HCT116 (cell line): Measurements from ENCODE around the gene CFAP61. TPM values are rescaled to one million over a fixed set of nuclear protein-coding genes. Genes with fewer than 3 reads are reported as not detected.

Source experiments
- ATAC-seq: fragments of 200-7000 bp; cut with Tn5 transposase; 2 replicates; pipeline ENCODE4 v1.9.1; 2020; ENCODE audit warnings: mild to moderate bottlenecking, moderate library complexity
- BruUV-seq: library from RNA; stranded (reverse); fragments of 400-500 nt; replicated peaks from 2 replicates; lab custom pipeline; 2021; lab: Mats Ljungman, UMichigan
- CTCF ChIA-PET: fragments of 300-600 bp; sonication (Branson Sonifier 250); formaldehyde crosslinking; loops from one replicate; lab custom pipeline; 2021; ENCODE audit warnings: antibody characterized with exemption; lab: Charles Lee
- POLR2A ChIA-PET: fragments of 300-600, 350-600 bp; sonication (Branson Sonifier 250); formaldehyde crosslinking; loops from one replicate; lab custom pipeline; 2021; ENCODE audit warnings: antibody characterized with exemption; lab: Charles Lee
- RAD21 ChIA-PET, 2 experiments: fragments of 300-600 bp; sonication (Branson Sonifier 250); formaldehyde crosslinking; loops; one replicate each; lab custom pipeline; 2023; ENCODE audit warnings: low total read pairs in 2 of 2; ENCODE audit not compliant: uncharacterized antibody in 2 of 2, unreplicated experiment in 2 of 2, low non-redundant PET in 1 of 2; lab: Charles Lee
- DNase-seq: peaks from one replicate; pipeline ENCODE4 v3.0.0-alpha.2; 2010; ENCODE audit warnings: low read depth, low spot score
- H2AFZ ChIP-seq: fragments of 200-600 bp; shearing (Covaris generic), sonication (generic); 2 replicates; pipeline ENCODE4 v1.6.1; 2017; ENCODE audit warnings: low read depth, mixed run types, mixed read lengths, antibody characterized with exemption, low read length; ENCODE audit not compliant: poor library complexity, severe bottlenecking
- H3K27ac ChIP-seq: 2 replicates; pipeline ENCODE4 v1.5.1; 2012; ENCODE audit warnings: low read depth, low read length
- H3K27me3 ChIP-seq: fragments of 200-600 bp; sonication (generic); 2 replicates; pipeline ENCODE4 v1.6.1; 2016; ENCODE audit warnings: mixed run types, low read length, mixed read lengths; ENCODE audit not compliant: insufficient read depth
- H3K36me3 ChIP-seq, 2 experiments: fragments of 200-500 bp in 1 of 2; fragments of 200-600 bp in 1 of 2; sonication (Bioruptor generic) in 1 of 2; sonication (generic) in 1 of 2; 2 replicates each; pipeline versions ENCODE4 v1.5.1 to v1.6.1; 2014 to 2016; ENCODE audit warnings: low read length in 2 of 2, inconsistent platforms in 1 of 2, mixed read lengths in 1 of 2, mixed run types in 1 of 2; ENCODE audit not compliant: insufficient read depth in 2 of 2, control insufficient read depth in 1 of 2
- H3K4me1 ChIP-seq, 2 experiments: fragments of 200-600 bp in 1 of 2; sonication (generic) in 1 of 2; 2 replicates each; pipeline versions ENCODE4 v1.5.1 to v1.6.1; 2012 to 2017; ENCODE audit warnings: low read length in 2 of 2, inconsistent platforms in 1 of 2, mild to moderate bottlenecking in 1 of 2, mixed read lengths in 1 of 2, mixed run types in 1 of 2, moderate library complexity in 1 of 2; ENCODE audit not compliant: insufficient read depth in 2 of 2, control insufficient read depth in 1 of 2
- H3K4me2 ChIP-seq: fragments of 200-600 bp; sonication (generic); 2 replicates; pipeline ENCODE4 v1.6.1; 2017; ENCODE audit warnings: mixed run types, low read length, mixed read lengths
- H3K4me3 ChIP-seq, 2 experiments: fragments of 200-600 bp in 1 of 2; sonication (generic) in 1 of 2; replicated peaks in 1 of 2; 2 replicates each; pipeline ENCODE4 v1.5.1; 2011 to 2016; ENCODE audit warnings: low read length in 2 of 2, control low read depth in 1 of 2, low read depth in 1 of 2, mild to moderate bottlenecking in 1 of 2, mixed read lengths in 1 of 2, mixed run types in 1 of 2
- H3K79me2 ChIP-seq: fragments of 200-600 bp; sonication (generic); 2 replicates; pipeline ENCODE4 v1.6.1; 2017; ENCODE audit warnings: mild to moderate bottlenecking, mixed run types, low read length, moderate library complexity, mixed read lengths; ENCODE audit not compliant: insufficient read depth
- H3K9ac ChIP-seq: fragments of 200-600 bp; sonication (generic); 2 replicates; pipeline ENCODE4 v1.6.1; 2016; ENCODE audit warnings: low read length, mixed read lengths
- H3K9me2 ChIP-seq: fragments of 200-600 bp; sonication (generic), shearing (Covaris generic); 2 replicates; pipeline ENCODE4 v1.6.1; 2017; ENCODE audit warnings: mixed run types, mild to moderate bottlenecking, moderate library complexity; ENCODE audit not compliant: insufficient read depth
- H3K9me3 ChIP-seq, 2 experiments: fragments of 200-500 bp in 1 of 2; fragments of 200-600 bp in 1 of 2; sonication (Bioruptor generic) in 1 of 2; sonication (generic) in 1 of 2; 2 replicates each; pipeline ENCODE4 v1.6.1; 2014 to 2017; ENCODE audit warnings: low read length in 2 of 2, mixed read lengths in 2 of 2, inconsistent platforms in 1 of 2, low read depth in 1 of 2, mild to moderate bottlenecking in 1 of 2, mixed run types in 1 of 2, moderate library complexity in 1 of 2; ENCODE audit not compliant: control insufficient read depth in 1 of 2, insufficient read depth in 1 of 2
- H4K20me1 ChIP-seq: fragments of 200-600 bp; sonication (generic), shearing (Covaris generic); 2 replicates; pipeline ENCODE4 v1.6.1; 2017; ENCODE audit warnings: mixed run types, mild to moderate bottlenecking, moderate library complexity; ENCODE audit not compliant: insufficient read depth
- CBX3 ChIP-seq: IDR thresholded peaks from 2 replicates; pipeline ENCODE4 v1.6.1; 2012; ENCODE audit warnings: low read depth
- CEBPB ChIP-seq: IDR thresholded peaks from 2 replicates; pipeline ENCODE4 v1.6.1; 2012; ENCODE audit warnings: low read depth
- EGR1 ChIP-seq: IDR thresholded peaks from 2 replicates; pipeline ENCODE4 v1.6.1; 2012; ENCODE audit warnings: low read depth
- ELF1 ChIP-seq: IDR thresholded peaks from 2 replicates; pipeline ENCODE4 v1.6.1; 2012; ENCODE audit warnings: low read depth, borderline replicate concordance
- EZH2 ChIP-seq: fragments of 200-600 bp; sonication (generic); IDR thresholded peaks from 2 replicates; pipeline ENCODE4 v1.6.1; 2017; ENCODE audit warnings: antibody characterized with exemption, mixed run types
- EZH2phosphoT487 ChIP-seq: fragments of 200-600 bp; IDR thresholded peaks from 2 replicates; pipeline ENCODE4 v1.6.1; 2018; ENCODE audit warnings: antibody characterized with exemption, borderline replicate concordance
- FOSL1 ChIP-seq: IDR thresholded peaks from 2 replicates; pipeline ENCODE4 v1.6.1; 2012; ENCODE audit warnings: low read depth
- JUND ChIP-seq: IDR thresholded peaks from 2 replicates; pipeline ENCODE4 v1.6.1; 2012
- POLR2AphosphoS5 ChIP-seq: IDR thresholded peaks from 2 replicates; pipeline ENCODE4 v1.6.1; 2011; ENCODE audit warnings: mild to moderate bottlenecking, low read depth, low read length, moderate library complexity
- RAD21 ChIP-seq: IDR thresholded peaks from 2 replicates; pipeline ENCODE4 v1.6.1; 2012; ENCODE audit warnings: low read depth, mild to moderate bottlenecking
- SIN3A ChIP-seq: IDR thresholded peaks from 2 replicates; pipeline ENCODE4 v1.6.1; 2012; ENCODE audit warnings: low read depth
- SP1 ChIP-seq: IDR thresholded peaks from 2 replicates; pipeline ENCODE4 v1.6.1; 2012; ENCODE audit warnings: low read depth
- SRF ChIP-seq: IDR thresholded peaks from 2 replicates; pipeline ENCODE4 v1.6.1; 2012; ENCODE audit warnings: low read depth
- TCF7L2 ChIP-seq: IDR thresholded peaks from 2 replicates; pipeline ENCODE4 v1.7.0; 2011; ENCODE audit warnings: borderline replicate concordance, inconsistent platforms; ENCODE audit not compliant: insufficient read depth, insufficient read length; ENCODE audit errors: extremely low read depth
- YY1 ChIP-seq: IDR thresholded peaks from 2 replicates; pipeline ENCODE4 v1.6.1; 2011; ENCODE audit warnings: low read length, low read depth, moderate library complexity, mild to moderate bottlenecking; ENCODE audit not compliant: insufficient replicate concordance; ENCODE audit errors: extremely low read depth
- ZFX ChIP-seq: fragments of 450-650 bp; IDR thresholded peaks from 2 replicates; pipeline ENCODE4 v1.6.1; 2017
- ZNF274 ChIP-seq: fragments of 200-500 bp; sonication (Bioruptor generic); IDR thresholded peaks from 2 replicates; pipeline ENCODE4 v1.6.1; 2014; ENCODE audit warnings: mild to moderate bottlenecking, low read depth, low read length, inconsistent platforms
- intact Hi-C: fragments of 100-400 bp; cut with micrococcal nuclease; formaldehyde crosslinking; loops from 2 replicates; pipeline ENCODE4 v1.10.0; 2022
- total RNA-seq: library from RNA; stranded (reverse); gene quantifications from one replicate; pipeline ENCODE4 v1.2.1, GENCODE V29; 2021; ENCODE audit not compliant: unreplicated experiment
- TF ChIP-seq, protein P1 (sequence below), 3 experiments: fragments of 200-600 bp in 1 of 3; sonication (generic) in 1 of 3; IDR thresholded peaks in 2 of 3; conservative IDR thresholded peaks in 1 of 3; 2 replicates each; pipeline ENCODE4 v1.5.1; 2012 to 2017; ENCODE audit warnings: low read depth in 2 of 3, low read length in 2 of 3, antibody characterized with exemption in 1 of 3, borderline replicate concordance in 1 of 3, control low read depth in 1 of 3, mild to moderate bottlenecking in 1 of 3, mixed read lengths in 1 of 3, mixed run types in 1 of 3, moderate library complexity in 1 of 3; ENCODE audit not compliant: insufficient read depth in 1 of 3
- TF ChIP-seq, protein P2 (sequence below): IDR thresholded peaks from 2 replicates; pipeline ENCODE4 v1.6.1; 2012
- TF ChIP-seq, protein P3 (sequence below): IDR thresholded peaks from 2 replicates; pipeline ENCODE4 v1.6.1; 2012

CFAP61 gene
- total RNA-seq, 1 experiment from 2014 or later = 1.7 TPM

DNA sequence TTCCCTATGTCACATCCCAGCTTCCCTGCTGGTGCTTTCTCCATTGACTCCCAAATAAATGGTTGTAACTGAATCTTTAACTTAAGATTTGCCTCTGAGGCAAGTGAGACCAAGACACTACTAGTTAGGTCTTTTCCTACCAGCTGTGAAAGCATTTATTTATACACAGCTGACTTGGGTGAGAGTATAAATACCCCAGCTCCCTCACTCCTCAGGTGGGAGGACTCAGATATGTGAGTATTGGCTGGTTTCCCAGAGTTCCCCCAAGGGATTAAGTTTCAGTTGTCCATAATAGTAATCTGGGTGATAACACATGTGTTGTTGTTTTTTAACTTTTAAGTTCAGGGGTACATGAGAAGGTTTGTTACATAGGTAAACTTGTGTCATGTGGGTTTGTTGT is 49.8 kb downstream of the CFAP61 start:
- Histone ChIP-seq H3K27me3 (no peaks in the 10 kb centered on the region), H3K79me2 (no peaks in the 10 kb centered on the region), H3K9me2 (no peaks in the 10 kb centered on the region), H3K4me3 (no peak overlapping the region), H4K20me1 (no peaks in the 10 kb centered on the region), H3K36me3 (no peaks in the 10 kb centered on the region), H3K9ac (no peak overlapping the region), H3K4me2 (no peak overlapping the region), H3K27ac (no peak overlapping the region), H3K9me3 (no peaks in the 10 kb centered on the region), H3K4me1 (no peaks in the 10 kb centered on the region), H2AFZ (no peak overlapping the region)
- RAD21 ChIA-PET = no interaction called here
- POLR2A ChIA-PET = no interaction called here
- CTCF ChIA-PET = no interaction called here
- intact Hi-C loops = no loop called here
- DNase-seq = no peak
- no peak for TF ChIP-seq SIN3A
- no peak for TF ChIP-seq JUND
- TF ChIP-seq CEBPB = no peak
- no peak for TF ChIP-seq EGR1
- BruUV-seq = no TSS peak
- no peak for ATAC-seq

DNA sequence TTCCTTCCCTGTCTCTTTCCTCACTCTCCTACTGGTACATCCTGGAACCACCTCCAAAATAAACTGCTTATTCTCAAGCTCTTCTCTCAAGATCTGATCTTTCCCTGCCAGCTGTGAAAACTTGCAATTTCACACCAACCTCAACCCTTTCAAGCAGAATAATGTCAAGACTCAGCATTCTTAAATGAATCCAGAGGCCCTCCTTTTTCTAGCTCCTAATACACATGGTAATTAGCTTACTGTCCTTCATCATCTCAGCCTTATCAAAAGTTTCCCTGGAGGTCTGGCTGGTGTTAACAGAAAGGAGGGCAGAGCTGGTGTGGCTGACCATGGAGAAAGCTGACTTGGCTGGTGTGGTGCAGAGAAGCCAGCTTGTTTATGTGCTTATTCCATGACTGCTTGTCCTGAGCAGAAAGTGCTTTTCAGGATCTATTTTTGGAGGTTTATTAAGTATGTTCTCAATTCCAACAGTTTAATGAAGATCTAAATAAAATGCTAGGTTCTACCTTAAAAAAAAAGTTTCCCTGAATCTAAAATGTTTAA is 50.5 kb downstream of the CFAP61 start:
- CTCF ChIA-PET = no interaction called here
- Histone ChIP-seq H3K4me3 (no peak overlapping the region), H4K20me1 (no peaks in the 10 kb centered on the region), H3K9me2 (no peaks in the 10 kb centered on the region), H3K9me3 (no peaks in the 10 kb centered on the region), H2AFZ (no peak overlapping the region), H3K36me3 (no peaks in the 10 kb centered on the region), H3K27me3 (no peaks in the 10 kb centered on the region), H3K79me2 (no peaks in the 10 kb centered on the region), H3K4me1 (no peaks in the 10 kb centered on the region), H3K9ac (no peak overlapping the region), H3K4me2 (no peak overlapping the region), H3K27ac (no peak overlapping the region)
- RAD21 ChIA-PET = no interaction called here
- no TSS peak for BruUV-seq
- ATAC-seq (no peak), DNase-seq (no peak)
- POLR2A ChIA-PET = no interaction called here
- intact Hi-C loops = no loop called here
- TF ChIP-seq SIN3A = no peak
- TF ChIP-seq SRF = no peak
- TF ChIP-seq, protein P1, sequence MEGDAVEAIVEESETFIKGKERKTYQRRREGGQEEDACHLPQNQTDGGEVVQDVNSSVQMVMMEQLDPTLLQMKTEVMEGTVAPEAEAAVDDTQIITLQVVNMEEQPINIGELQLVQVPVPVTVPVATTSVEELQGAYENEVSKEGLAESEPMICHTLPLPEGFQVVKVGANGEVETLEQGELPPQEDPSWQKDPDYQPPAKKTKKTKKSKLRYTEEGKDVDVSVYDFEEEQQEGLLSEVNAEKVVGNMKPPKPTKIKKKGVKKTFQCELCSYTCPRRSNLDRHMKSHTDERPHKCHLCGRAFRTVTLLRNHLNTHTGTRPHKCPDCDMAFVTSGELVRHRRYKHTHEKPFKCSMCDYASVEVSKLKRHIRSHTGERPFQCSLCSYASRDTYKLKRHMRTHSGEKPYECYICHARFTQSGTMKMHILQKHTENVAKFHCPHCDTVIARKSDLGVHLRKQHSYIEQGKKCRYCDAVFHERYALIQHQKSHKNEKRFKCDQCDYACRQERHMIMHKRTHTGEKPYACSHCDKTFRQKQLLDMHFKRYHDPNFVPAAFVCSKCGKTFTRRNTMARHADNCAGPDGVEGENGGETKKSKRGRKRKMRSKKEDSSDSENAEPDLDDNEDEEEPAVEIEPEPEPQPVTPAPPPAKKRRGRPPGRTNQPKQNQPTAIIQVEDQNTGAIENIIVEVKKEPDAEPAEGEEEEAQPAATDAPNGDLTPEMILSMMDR (IDR thresholded peaks at IDR 0.05 in 2 of 3, conservative IDR thresholded peaks at IDR 0.05 in 1 of 3; ENCODE audit: borderline replicate concordance in 1 of 3, insufficient read depth in 1 of 3, low read depth in 2 of 3, low read length in 2 of 3) = no peak
- TF ChIP-seq EZH2phosphoT487 = no peak
- no peak for TF ChIP-seq EZH2
- TF ChIP-seq ELF1 = no peak
- TF ChIP-seq, protein P2, sequence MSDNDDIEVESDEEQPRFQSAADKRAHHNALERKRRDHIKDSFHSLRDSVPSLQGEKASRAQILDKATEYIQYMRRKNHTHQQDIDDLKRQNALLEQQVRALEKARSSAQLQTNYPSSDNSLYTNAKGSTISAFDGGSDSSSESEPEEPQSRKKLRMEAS = no peak
- no peak for TF ChIP-seq RAD21
- TF ChIP-seq POLR2AphosphoS5 = no peak
- no peak for TF ChIP-seq CBX3
- no peak for TF ChIP-seq YY1
- TF ChIP-seq JUND = no peak
- TF ChIP-seq ZNF274 = no peak
- TF ChIP-seq FOSL1 = no peak
- no peak for TF ChIP-seq SP1
- TF ChIP-seq ZFX = no peak
- TF ChIP-seq, protein P3, sequence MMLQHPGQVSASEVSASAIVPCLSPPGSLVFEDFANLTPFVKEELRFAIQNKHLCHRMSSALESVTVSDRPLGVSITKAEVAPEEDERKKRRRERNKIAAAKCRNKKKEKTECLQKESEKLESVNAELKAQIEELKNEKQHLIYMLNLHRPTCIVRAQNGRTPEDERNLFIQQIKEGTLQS = no peak
- TF ChIP-seq TCF7L2 = no peak
